ENCODE results near the gene RASA3.

DNA sequence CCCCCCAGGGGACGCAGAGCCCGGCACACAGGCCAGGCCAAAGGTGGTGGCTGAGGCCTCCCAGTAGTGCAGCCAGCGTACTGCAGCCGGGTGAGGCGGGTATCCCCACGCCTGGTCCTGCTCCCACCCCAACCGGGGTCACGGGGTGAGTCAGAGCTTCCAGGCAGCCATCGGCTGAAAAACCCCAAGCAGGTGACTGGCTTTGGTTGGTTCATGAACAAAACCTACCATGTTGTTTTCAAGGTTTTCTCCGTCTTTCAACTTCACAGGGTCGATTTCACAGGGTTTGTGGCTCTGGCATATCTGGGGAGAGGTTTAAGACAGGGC lies 116.5 kb downstream of the RASA3 start:
- TF ChIP-seq POLR2AphosphoS5 (IDR thresholded peaks at IDR 0.05) (no peak), CTCF (IDR thresholded peaks at IDR 0.05) (no peak)

Data from gastroesophageal sphincter (tissue), 3 donors.